Kidney epithelial cell (primary cell): ENCODE results near the gene MLX. TPM values are rescaled to one million over a fixed set of nuclear protein-coding genes. Genes with fewer than 3 reads are reported as not detected.

Experiments
- DNase-seq: peaks from one replicate; pipeline ENCODE4 v3.0.0-alpha.2; 2010; ENCODE audit warnings: low read depth
- H3K27me3 ChIP-seq: 2 replicates; pipeline ENCODE4 v1.6.0; 2011; ENCODE audit warnings: low read length; ENCODE audit not compliant: control insufficient read depth, insufficient read depth
- H3K36me3 ChIP-seq: 2 replicates; pipeline ENCODE4 v1.5.1; 2011; ENCODE audit warnings: low read length; ENCODE audit not compliant: control insufficient read depth, insufficient read depth
- H3K4me3 ChIP-seq: 2 replicates; pipeline ENCODE4 v1.5.1; 2011; ENCODE audit warnings: low read depth, mild to moderate bottlenecking, control low read depth, low read length
- CTCF ChIP-seq: IDR thresholded peaks from 2 replicates; pipeline ENCODE4 v1.5.1; 2011; ENCODE audit warnings: mild to moderate bottlenecking, moderate library complexity, low read length, control low read depth, inconsistent platforms; ENCODE audit not compliant: insufficient read depth, poor library complexity, severe bottlenecking
- total RNA-seq: library from RNA; depleted of rRNA; stranded (reverse); fragments of >200 nt; gene quantifications from 2 replicates; pipeline ENCODE4 v1.2.3, GENCODE V29; 2015

The MLX gene
- total RNA-seq, 1 donor from 2014 or later: 35.9 TPM

- peak; percentile 39 for TF ChIP-seq CTCF
- no peak for DNase-seq
Measured at GRCh38 chr17:42520540-42520951, 46.4 kb upstream of the MLX start.

GRCh38 chr17:42521036-42521435, 45.9 kb upstream of the MLX start:
- TF ChIP-seq CTCF: no peak

More at GRCh38 chr17:42520540-42520951, 46.4 kb upstream of the MLX start:
- Histone ChIP-seq H3K27me3 (no peaks in the 10 kb centered on the region), H3K4me3 (no peak overlapping the region), H3K36me3 (no peaks in the 10 kb centered on the region)

GRCh38 chr17:42521666-42522262, 45.1 kb upstream of the MLX start:
- no peaks in the 10 kb centered on the region for H3K36me3 ChIP-seq
- H3K27me3 ChIP-seq: no peaks in the 10 kb centered on the region
- no peak for TF ChIP-seq CTCF
- H3K4me3 ChIP-seq: no peak overlapping the region
- no peak for DNase-seq

More at GRCh38 chr17:42521036-42521435, 45.9 kb upstream of the MLX start:
- no peak overlapping the region for H3K4me3 ChIP-seq
- no peaks in the 10 kb centered on the region for H3K36me3 ChIP-seq
- no peaks in the 10 kb centered on the region for H3K27me3 ChIP-seq
- DNase-seq: no peak

GRCh38 chr17:42522263-42522790, 44.6 kb upstream of the MLX start:
- Histone ChIP-seq H3K4me3 (no peak overlapping the region), H3K27me3 (no peaks in the 10 kb centered on the region), H3K36me3 (no peaks in the 10 kb centered on the region)
- TF ChIP-seq CTCF: no peak
- no peak for DNase-seq

- no peak for TF ChIP-seq CTCF
- DNase-seq: no peak
- H3K4me3 ChIP-seq: no peak overlapping the region
Measured at GRCh38 chr17:42522798-42523278, 44.1 kb upstream of the MLX start.

GRCh38 chr17:42525221-42525620, 41.7 kb upstream of the MLX start:
- Histone ChIP-seq H3K36me3 (no peaks in the 10 kb centered on the region), H3K4me3 (no peak overlapping the region), H3K27me3 (no peaks in the 10 kb centered on the region)
- no peak for DNase-seq
- no peak for TF ChIP-seq CTCF

More at GRCh38 chr17:42522798-42523278, 44.1 kb upstream of the MLX start:
- H3K36me3 ChIP-seq: no peaks in the 10 kb centered on the region
- H3K27me3 ChIP-seq: no peaks in the 10 kb centered on the region
